DND-41 (cell line): ENCODE measurements around the gene GPR137B.

ENCODE experiments used
- ATAC-seq: fragments of 200-7000 bp; cut with Tn5 transposase; 3 replicates; pipeline ENCODE4 v1.9.1; 2021; ENCODE audit warnings: low read depth; ENCODE audit not compliant: insufficient read depth
- DNase-seq: peaks from one replicate; pipeline ENCODE4 v3.0.0-alpha.2; 2020
- H2AFZ ChIP-seq: 2 replicates; pipeline ENCODE4 v1.6.0; 2012; ENCODE audit warnings: low read depth, low read length
- H3K27ac ChIP-seq: 2 replicates; pipeline ENCODE4 v1.5.1; 2012; ENCODE audit warnings: low read length, inconsistent platforms
- H3K27me3 ChIP-seq: fragments of 200-600 bp; sonication (generic); 2 replicates; pipeline ENCODE4 v1.6.0; 2012; ENCODE audit warnings: low read length, mild to moderate bottlenecking, inconsistent platforms; ENCODE audit not compliant: insufficient read depth, poor library complexity
- H3K36me3 ChIP-seq: 2 replicates; pipeline ENCODE4 v1.5.1; 2012; ENCODE audit warnings: low read length, inconsistent platforms; ENCODE audit not compliant: insufficient read depth
- H3K4me1 ChIP-seq: 2 replicates; pipeline ENCODE4 v1.5.1; 2012; ENCODE audit warnings: mild to moderate bottlenecking, low read length; ENCODE audit not compliant: insufficient read depth
- H3K4me2 ChIP-seq: 2 replicates; pipeline ENCODE4 v1.6.0; 2012; ENCODE audit warnings: mild to moderate bottlenecking, moderate library complexity, low read length, inconsistent platforms; ENCODE audit not compliant: insufficient read depth
- H3K4me3 ChIP-seq, 2 experiments: fragments of 200-600 bp in 1 of 2; shearing (Covaris generic) in 1 of 2; 2 replicates each; pipeline ENCODE4 v1.5.1; 2012 to 2016; ENCODE audit warnings: inconsistent platforms in 2 of 2, low read length in 2 of 2, mild to moderate bottlenecking in 2 of 2, low read depth in 1 of 2, moderate library complexity in 1 of 2
- H3K79me2 ChIP-seq: 2 replicates; pipeline ENCODE4 v1.6.0; 2012; ENCODE audit warnings: low read length, inconsistent platforms; ENCODE audit not compliant: insufficient read depth
- H3K9ac ChIP-seq: 2 replicates; pipeline ENCODE4 v1.6.0; 2012; ENCODE audit warnings: low read depth, mild to moderate bottlenecking, inconsistent platforms, low read length, moderate library complexity
- H3K9me3 ChIP-seq: 2 replicates; pipeline ENCODE4 v1.5.1; 2012; ENCODE audit warnings: low read length, moderate library complexity, mild to moderate bottlenecking, inconsistent platforms; ENCODE audit not compliant: insufficient read depth, severe bottlenecking
- H4K20me1 ChIP-seq: 2 replicates; pipeline ENCODE4 v1.6.0; 2012; ENCODE audit warnings: low read length; ENCODE audit not compliant: insufficient read depth
- CTCF ChIP-seq: IDR thresholded peaks from 2 replicates; pipeline ENCODE4 v1.5.1; 2012; ENCODE audit warnings: borderline replicate concordance, low read length, moderate library complexity, mild to moderate bottlenecking; ENCODE audit not compliant: poor library complexity, severe bottlenecking; ENCODE audit errors: extremely low read depth
- EZH2 ChIP-seq: IDR thresholded peaks from 3 replicates; pipeline ENCODE4 v1.6.1; 2012; ENCODE audit warnings: borderline replicate concordance, low read depth, mild to moderate bottlenecking, moderate library complexity, low read length, inconsistent platforms; ENCODE audit not compliant: severe bottlenecking

The GPR137B gene

DNA sequence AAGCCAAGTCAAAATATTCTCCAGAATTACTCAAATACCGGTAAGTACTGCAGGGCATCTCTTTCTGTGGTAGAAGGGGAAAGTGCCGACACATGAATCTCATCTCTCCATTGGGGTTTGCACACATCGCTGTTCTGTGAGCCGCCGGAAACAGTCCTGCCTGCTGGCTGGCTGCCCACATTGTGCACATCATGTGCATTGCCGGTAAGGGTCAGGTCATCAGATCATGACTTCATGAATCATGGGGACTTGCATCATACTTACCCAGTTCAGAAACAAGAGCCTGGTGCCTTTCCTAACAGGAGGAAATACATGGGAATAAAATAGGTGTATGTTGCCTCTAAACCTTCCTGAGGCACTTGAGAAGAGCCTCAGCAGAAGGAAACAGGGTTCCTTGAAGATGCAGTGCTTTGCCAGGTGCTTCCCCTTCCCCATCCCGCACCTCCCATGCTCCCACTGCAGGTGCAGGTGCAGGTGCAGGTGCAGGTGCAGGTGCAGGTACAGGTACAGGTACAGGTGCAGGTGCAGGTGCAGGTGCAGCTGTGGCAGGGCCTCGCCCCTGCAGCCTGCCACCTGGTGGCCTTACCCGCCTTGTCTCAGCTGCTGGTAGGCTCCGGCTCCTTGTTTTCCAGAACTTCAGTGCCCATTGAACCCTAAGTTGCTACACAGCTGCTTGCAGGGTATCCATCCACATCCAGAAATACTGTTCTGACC is 26.5 kb downstream of the GPR137B start:
- ATAC-seq (no peak), DNase-seq (no peak)
- no peaks in the 10 kb centered on the region for H3K4me1 ChIP-seq
- TF ChIP-seq CTCF (no peak), EZH2 (no peak)
- H3K79me2 ChIP-seq = no peaks in the 10 kb centered on the region; the same call in none of the 2 replicates
- H3K9me3 ChIP-seq = no peaks in the 10 kb centered on the region
- H3K27ac ChIP-seq = no peak overlapping the region
- H2AFZ ChIP-seq = no peak overlapping the region
- no peak overlapping the region for H3K4me3 ChIP-seq
- H3K4me2 ChIP-seq = no peak overlapping the region
- H3K36me3 ChIP-seq = peaks cover 16% of the 10 kb centered on the region
- 0 out of 2 replicates have a peak, but pooled peaks cover 6% of the 10 kb centered on the region for H4K20me1 ChIP-seq
- H3K27me3 ChIP-seq = no peaks in the 10 kb centered on the region
- H3K9ac ChIP-seq = no peak overlapping the region

DNA sequence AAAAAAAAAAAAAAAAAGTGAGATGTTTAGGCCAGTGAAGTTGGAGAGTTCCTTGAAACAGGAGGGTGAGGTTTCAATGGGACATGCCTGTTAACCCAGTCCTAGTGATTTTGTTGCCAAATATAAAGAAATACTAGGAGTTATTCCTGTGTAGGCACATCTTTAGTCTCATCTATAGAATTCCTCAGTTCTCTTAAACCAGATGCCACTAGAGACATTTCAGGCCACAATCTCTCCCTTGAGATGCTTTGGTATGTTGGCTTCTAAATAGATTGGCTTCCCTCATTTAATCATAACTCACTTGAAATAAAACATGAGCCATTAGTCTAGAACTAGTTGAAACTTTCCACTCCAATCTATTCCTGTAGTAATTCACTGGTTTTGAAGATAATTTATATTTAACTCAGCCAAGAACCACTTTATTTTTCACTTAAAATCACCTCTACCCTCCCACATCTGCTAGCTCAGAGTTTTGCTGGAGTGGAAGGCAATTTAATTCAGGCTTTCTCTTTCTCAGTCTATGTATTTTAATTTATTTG is 29.8 kb downstream of the GPR137B start:
- ATAC-seq (no peak), DNase-seq (no peak)
- H3K36me3 ChIP-seq = peaks cover 26% of the 10 kb centered on the region
- no peaks in the 10 kb centered on the region for H3K4me1 ChIP-seq
- no peak overlapping the region for H3K9ac ChIP-seq
- H3K4me2 ChIP-seq = no peak overlapping the region
- no peak overlapping the region for H3K4me3 ChIP-seq
- no peaks in the 10 kb centered on the region for H3K27me3 ChIP-seq
- H3K27ac ChIP-seq = no peak overlapping the region
- H3K79me2 ChIP-seq = no peaks in the 10 kb centered on the region; the same call in 1 of the 2 replicates
- no peak overlapping the region for H2AFZ ChIP-seq
- TF ChIP-seq CTCF (no peak), EZH2 (no peak)
- H4K20me1 ChIP-seq = peaks cover 14% of the 10 kb centered on the region; the same call in 1 of the 2 replicates
- no peaks in the 10 kb centered on the region for H3K9me3 ChIP-seq

DNA sequence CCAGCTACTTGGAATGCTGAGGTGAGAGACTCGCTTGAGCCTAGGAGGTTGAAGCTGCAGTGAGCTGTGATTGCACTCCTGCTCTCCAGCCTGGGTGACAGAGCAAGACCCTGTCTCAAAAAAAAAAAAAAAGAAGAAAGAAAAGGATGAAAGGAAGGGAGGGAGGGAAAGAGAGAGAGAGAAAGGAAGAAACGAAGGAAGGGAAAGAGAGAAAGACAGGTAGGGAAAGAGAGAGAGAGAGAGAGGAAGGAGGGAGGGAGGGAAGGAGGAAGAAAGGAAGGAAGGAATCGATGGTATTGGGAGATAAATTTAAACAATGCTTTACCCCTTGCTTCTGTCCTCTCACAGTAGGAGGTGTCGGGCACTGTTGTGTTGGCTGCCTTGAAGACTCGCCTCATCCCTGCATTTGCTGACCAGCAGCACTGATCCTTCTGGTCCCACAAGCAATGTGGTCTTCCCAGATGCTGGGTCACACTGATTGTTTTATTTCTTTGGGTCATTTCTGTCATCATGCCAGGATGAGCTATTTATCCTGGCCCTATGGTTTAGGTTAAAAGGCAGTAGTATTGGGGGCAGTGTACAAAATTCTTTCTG is 30.9 kb downstream of the GPR137B start:
- H3K9me3 ChIP-seq = no peaks in the 10 kb centered on the region
- no peak overlapping the region for H3K9ac ChIP-seq
- ATAC-seq (no peak), DNase-seq (no peak)
- H3K36me3 ChIP-seq = peaks cover 26% of the 10 kb centered on the region
- no peak overlapping the region for H3K4me3 ChIP-seq
- no peak overlapping the region for H3K4me2 ChIP-seq
- H3K79me2 ChIP-seq = no peaks in the 10 kb centered on the region
- no peak overlapping the region for H2AFZ ChIP-seq
- TF ChIP-seq CTCF (no peak), EZH2 (no peak)
- H3K4me1 ChIP-seq = no peaks in the 10 kb centered on the region
- H3K27me3 ChIP-seq = no peaks in the 10 kb centered on the region
- no peak overlapping the region for H3K27ac ChIP-seq
- H4K20me1 ChIP-seq = peaks cover 14% of the 10 kb centered on the region; the same call in 1 of the 2 replicates
